HG02981 (cell line): Measurements from ENCODE around the gene KIF24.
"Not testable (repeated sequence)": the region's sequence is repeated elsewhere in the genome, so short reads cannot be mapped to it uniquely, and the experiment has no call there.

Experiments
- ATAC-seq: cut with Tn5 transposase; IDR thresholded peaks from one replicate; pipeline ENCODE4 v1.9.1; 2021; ENCODE audit warnings: mild to moderate bottlenecking, moderate library complexity; ENCODE audit not compliant: unreplicated experiment

The KIF24 gene, protein sequence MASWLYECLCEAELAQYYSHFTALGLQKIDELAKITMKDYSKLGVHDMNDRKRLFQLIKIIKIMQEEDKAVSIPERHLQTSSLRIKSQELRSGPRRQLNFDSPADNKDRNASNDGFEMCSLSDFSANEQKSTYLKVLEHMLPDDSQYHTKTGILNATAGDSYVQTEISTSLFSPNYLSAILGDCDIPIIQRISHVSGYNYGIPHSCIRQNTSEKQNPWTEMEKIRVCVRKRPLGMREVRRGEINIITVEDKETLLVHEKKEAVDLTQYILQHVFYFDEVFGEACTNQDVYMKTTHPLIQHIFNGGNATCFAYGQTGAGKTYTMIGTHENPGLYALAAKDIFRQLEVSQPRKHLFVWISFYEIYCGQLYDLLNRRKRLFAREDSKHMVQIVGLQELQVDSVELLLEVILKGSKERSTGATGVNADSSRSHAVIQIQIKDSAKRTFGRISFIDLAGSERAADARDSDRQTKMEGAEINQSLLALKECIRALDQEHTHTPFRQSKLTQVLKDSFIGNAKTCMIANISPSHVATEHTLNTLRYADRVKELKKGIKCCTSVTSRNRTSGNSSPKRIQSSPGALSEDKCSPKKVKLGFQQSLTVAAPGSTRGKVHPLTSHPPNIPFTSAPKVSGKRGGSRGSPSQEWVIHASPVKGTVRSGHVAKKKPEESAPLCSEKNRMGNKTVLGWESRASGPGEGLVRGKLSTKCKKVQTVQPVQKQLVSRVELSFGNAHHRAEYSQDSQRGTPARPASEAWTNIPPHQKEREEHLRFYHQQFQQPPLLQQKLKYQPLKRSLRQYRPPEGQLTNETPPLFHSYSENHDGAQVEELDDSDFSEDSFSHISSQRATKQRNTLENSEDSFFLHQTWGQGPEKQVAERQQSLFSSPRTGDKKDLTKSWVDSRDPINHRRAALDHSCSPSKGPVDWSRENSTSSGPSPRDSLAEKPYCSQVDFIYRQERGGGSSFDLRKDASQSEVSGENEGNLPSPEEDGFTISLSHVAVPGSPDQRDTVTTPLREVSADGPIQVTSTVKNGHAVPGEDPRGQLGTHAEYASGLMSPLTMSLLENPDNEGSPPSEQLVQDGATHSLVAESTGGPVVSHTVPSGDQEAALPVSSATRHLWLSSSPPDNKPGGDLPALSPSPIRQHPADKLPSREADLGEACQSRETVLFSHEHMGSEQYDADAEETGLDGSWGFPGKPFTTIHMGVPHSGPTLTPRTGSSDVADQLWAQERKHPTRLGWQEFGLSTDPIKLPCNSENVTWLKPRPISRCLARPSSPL (N-terminal part only)

DNA sequence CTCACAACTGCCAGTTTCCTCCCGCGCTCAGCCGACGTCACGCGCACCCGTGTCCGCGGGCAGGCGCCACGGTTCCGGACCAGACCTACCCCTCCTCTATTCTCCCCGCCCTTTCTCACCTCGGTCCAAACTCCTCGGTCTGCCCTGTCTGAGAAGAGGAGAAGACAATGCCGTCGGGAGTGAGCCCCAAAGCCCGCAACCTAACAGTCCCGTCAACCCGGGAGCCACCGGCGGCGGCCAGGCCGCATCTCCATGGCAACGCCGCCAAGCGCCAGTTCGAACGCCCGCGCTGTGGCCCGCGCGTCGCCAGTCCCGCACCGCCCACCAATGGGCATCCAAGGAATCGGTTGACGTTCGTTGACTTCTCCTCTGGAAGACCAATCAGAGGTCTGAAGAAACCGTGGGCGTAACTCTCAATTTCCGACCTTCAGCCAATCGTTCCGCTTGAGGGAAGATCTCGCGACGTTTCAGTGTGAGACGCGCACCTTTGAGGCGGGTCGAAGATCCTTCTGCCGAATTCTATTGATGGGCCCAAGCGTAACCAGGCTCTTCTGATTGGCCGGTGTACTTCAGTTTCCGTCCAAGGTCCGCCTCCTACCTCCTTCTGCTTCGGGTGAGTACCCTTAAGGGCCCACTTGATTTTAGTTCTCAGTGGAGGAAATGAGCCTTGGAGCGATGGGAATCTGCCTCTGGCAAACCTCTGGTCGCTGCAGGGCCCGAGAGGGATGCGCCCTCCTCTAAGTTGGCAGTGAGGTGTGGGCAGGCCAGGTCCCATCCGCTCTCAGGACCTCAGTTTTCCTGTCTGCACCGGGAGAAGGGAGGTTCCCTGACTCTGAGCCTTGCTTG lies at the start of gene KIF24, which contains the start of gene NUDT2:
Gene KIF24, minus strand, starts transcription at position 282 of the 846 bp plus-strand sequence. CDS start 17,922 bp downstream, outside the sequence.
Gene NUDT2, plus strand, starts transcription at position 583 of the 846 bp plus-strand sequence. CDS start 9,471 bp downstream, outside the sequence.
- ATAC-seq = peak; percentile 95

DNA sequence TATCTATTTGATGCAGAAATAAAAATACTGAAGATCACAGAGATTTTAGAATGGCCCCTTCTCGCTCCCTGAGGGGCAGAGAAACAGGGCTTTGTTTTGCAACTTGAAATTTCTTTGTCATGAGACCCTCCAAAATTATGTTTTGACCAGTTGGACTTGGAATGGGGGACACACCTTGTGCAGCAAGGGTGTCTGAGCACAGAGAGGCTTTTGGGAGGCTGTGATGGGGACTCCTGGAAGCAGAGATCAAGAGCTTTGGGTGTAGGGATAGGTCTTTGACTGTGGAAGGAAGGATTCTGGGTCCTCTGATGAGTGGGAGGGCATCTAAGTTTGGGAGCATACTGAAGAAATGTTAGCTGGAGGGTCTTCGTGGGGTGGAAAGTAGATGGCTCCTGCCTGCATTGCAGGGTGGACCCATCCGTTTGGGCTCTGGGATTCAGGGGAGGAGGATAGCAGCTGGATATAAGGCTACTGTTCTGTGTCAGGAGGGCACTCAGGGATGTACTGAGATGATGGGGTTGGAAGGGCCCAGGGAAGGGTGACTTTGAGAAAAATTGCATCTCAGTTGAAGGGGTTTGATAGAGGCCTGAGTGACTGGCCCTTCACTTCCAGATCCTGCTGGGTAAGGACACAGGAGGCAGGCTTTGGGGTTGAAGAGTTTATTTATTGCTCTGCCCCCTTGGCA lies 49.5 kb upstream of the KIF24 start:
- no peak for ATAC-seq

DNA sequence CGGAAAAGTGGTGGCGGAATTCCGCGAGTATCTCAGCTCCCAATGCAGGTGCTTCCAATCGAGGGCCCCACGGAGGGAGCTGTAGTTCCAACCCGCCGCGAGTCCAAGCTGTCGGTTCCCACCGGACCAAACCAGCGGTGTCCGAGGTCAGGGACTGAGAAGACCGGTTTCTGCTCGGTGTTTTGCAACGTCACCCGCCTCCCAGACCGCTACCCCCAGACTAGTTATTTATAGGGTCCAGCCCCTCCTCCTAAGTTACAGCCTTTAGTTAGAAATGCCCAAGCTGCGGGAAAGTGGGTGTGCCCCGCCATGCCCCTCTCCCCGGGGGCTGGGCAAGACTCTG lies 48.3 kb upstream of the KIF24 start:
- no peak for ATAC-seq

DNA sequence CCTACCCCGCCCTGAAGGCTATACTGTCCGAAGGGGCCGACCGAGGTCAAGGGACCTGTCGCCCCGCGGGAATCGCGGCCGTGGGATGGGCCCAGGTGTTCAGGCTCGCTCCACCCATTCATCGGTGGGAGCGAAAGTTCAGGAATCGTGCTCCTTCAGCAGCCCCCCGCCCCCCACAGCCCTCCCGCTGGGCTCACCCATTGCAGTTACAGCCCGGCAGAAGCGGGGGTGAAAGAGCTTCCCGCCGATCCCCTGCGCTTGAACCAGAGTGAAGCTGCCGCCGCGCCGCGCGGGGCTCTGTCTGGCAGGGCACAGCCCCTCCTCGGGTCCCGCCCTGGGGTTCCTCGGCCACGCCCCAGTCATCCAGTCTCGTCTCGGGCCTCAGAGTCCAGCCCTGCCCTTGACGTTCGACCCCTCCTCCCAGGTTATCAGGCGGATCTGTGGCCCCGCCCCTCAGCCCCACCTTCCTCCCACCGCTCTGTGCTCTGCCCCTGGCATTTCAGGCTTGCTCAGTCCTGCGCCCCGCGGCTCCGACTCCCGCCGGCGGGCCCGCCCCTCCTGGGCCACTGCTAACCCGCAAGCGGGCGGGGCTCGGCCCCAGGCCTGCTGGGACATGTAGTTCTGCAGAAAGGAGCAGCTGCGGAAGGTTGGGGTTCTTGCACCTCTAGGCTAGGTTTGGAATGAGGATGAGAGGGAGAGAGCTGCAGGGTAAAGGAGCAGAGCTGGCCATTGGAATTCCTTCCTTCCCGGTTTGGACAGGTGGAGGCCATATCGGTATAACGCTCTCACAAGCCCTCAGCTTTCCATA lies 47.7 kb upstream of the KIF24 start, which contains the start of gene MYORG:
Gene MYORG, minus strand, starts transcription at position 303 of the 808 bp plus-strand sequence. CDS start 3,955 bp downstream, outside the sequence.
- peak; percentile 74 for ATAC-seq

DNA sequence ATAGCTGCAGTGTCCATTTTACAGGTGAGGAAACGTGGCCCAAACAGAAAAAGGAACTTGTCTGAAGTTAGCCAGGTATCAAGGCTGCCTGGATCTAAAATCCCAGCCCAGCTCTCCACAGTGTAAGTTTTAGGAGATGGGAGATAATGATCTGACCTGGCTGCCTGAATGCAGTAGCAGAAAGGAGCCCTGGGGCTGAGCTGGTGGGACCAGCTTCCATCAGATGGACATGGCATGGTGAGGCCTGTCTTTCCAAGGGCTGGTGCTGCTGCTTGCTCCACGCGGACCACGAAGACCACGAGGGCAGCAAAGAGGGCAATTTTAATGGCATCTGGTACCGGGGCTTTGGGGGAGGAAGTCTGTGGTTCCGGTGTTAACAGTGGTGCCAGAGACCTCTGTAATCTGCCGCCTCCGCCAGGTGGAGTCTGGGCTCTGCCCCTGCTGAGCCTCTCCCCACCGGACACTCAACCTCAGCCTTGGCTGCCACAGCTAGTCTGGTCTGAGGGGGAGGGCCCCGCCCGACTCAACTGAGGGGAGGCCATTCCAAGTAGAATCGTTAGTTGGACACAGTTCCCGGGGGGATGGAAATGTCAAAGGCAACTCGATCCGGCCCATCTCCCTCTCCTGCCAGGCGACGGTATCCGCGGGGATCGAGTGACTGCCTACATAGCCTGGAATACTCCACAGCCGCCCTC lies 47.0 kb upstream of the KIF24 start:
- no peak for ATAC-seq

DNA sequence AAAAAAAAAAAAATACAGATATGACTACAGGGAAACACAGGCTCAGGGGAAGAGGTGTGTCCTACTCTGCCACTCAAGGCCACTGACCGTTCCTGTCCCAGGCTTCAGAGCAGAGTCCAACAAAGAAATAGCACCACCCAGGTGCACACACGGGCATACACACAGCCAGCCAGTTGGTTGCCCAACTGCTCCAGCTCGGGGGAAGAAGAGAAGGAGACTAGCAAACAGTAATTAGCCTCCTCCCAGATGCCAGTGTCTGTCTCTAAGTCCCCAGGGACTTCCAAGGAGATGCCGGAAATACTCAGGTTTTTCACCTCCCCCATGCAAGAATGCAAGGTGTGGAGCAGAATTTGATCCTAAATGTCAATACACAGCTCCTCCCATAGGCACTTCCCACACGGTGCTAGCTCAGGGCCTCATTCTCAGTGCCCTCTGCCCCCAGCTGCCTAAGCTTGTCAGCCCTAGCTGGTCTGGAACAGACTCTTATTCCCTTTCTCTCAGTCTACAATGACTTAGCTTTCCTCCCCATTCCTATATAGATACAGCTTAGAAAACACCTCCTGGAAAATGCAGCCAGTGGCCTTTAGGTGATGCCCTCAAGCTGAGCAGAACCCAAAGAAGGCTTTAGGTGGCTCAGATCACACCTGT lies 46.0 kb upstream of the KIF24 start:
- no peak for ATAC-seq

DNA sequence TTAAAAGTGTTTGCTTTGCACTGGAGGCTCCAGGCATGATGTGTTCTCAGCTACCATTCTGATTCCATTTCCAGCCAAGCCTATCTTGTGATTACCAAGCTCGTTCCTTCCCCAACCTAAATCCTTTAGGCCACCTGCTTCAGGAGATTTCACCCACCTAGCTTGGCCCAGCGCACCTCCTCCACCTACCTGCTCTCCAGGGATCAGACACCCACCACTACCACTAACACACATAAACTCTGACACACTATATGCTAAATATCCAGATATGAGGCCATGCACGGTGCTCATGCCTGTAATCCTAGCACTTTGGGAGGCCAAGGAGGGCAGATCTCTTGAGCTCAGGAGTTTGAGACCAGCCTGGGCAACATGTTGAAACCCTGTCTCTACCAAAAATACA lies 45.3 kb upstream of the KIF24 start:
- ATAC-seq = no peak

DNA sequence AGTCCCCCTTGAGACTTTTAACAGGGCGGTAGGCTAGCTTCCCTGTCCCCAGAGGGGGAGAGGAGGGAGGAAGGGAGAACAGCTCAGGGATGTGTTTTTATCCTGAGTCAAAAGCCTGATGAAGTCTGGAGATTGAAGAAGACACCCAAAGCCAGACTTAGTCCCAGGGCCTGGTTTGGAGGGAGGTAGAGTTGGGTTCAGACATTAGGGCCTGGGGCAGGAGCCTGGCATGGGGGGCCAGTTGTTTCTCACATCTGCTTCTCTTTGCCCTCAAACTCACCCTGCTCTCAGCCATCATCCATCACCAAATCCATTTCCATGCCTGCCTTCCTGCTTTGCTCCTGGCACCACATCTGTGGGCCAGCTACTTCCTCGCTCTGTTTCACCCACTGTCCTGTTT lies 44.7 kb upstream of the KIF24 start:
- no peak for ATAC-seq

DNA sequence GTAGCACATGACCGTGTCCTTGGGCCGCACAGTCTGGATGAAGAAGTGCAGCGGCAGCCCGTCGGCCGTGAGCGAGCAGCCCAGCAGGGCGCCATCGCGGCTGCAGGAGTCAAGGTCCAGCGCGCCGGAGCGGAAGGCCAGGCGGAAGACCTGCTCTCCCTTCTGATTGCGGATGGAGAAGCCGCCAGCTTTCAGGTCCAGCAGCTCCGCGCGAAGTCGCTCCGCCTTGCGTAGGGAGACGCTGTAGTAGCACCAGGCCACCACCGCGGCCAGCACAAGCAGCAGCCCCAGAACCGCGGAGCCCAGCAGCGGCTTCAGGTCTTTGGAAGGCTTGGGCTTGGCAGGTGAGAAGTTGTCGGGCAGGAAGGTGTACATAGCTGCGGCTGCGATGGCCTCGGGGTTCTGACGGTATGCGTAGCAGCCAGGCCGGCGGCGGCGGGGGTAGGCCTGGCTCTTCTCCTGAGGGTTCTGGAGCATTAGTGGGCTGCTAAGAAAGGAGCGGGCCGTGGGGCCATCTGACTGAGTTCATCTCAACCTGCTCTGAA lies 43.5 kb upstream of the KIF24 start:
- ATAC-seq = no peak

DNA sequence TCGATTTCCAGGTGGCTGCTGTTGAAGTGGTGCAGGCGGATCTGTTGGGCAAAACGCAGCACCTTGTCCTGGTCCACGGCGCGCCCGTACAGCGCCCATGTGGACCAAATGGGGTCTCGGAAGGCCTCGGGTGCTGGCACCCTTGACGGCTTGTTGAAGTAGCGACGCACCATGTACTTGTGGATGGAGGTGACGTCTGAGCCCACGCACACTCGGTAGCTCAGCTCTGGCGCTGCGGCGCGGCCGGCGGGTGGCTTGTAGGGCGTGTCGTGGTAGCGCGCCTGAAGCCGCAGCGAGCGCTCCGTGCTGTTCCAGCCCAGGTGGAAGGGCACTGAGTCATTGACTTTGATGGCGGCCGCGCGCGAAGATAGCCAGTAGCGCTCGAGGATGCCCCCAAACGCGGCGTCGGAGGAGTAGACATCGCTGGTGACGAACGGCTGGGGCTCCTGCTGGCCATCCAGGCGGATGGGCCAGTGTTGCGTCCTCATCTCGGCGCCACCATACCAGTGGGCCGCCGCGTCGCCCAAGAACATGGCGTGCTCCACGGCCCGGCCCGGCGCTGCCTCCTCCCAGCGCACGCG lies 42.9 kb upstream of the KIF24 start:
- no peak for ATAC-seq

DNA sequence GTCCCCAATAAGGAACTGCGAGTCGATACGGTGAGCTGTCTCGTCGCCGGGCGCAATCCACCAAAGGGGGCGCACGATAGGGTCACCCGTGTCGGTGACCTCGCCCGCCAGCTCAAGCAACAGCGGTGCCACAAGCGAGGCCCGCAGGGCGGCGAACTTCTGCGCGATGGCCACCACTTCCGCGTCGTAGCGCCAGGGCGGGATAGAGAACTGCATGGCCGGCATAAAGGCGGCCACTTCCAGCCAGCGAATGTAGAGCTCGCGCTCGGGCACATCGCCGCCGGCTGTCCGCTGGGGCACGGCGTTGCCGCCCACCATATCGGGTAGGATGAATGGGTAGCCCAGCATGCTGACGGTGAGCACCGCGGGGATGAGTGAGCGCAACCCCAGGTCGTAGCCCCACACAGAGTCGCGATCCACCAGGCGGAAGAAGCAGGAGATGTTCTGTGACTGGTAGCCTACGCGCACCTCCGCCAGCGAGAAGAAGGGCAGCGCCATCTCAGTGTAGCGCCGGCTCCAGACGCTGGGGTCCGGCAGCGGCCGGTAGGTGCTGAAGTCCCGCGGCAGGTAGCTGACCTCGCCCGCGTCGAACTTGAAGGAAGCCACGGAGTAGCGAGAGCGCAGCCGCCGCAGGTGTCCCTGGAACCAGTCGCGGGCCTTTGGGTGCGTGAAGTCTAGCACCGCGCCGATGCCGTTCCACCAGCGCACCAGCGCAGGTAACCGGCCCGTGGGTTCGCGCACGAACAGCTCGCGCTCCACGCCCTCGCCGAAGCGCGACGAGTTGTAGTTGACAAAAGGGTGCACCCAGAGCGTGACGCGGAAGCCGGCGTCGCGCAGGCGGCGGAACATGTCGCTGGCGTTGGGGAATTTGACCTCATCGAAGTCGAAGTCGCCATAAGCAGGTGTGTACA lies 42.2 kb upstream of the KIF24 start:
- no peak for ATAC-seq

DNA sequence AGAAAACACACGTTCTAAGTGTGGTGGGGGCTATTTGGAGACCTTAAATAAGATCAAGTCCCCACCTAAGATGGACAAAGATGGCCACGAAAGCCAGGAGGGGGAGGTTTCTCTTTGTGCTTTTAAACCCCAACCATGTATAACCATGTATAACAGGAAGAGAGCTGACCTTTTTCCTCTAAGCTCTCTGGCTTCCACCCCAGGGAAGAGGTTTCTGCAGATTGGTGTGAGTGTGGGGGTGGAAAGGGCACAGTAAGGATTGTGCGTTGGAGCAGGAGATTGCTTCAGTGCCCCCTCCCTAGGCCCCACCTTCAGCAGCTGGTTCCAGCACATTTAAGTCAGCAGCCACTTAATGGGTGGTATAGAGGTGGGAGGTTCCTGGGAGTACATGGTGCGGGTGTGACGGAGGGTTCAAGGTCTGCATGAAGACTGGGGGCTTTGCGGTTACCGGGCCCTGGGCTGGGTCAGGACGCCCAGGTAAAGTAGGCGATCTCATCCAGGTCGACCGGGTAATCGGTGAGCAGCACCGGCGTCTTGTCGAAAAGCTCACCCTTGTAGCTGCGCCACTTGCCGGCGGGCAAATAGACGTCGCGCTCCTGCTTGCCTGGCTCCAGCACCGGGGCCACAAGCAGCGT lies 41.4 kb upstream of the KIF24 start:
- ATAC-seq = no peak

DNA sequence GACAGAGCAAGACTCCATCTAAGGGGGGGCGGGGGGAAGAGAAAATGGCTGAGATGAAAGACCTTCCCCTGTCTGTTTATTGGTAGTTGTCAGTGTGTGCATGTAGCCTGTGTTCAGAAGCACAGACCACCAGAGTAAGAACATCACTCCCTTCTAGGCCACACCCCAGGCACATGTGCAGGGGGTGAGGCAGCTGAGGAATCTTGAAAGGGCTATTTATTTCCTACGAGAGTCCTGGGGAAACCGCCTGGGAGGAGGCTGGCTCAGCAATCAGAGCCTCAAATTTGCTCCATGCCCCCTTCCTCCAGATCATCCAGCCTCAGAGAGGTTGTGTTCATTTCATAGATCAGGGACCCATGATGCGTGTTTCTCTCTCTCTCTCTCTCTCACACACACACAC lies 40.6 kb upstream of the KIF24 start:
- ATAC-seq = no peak

DNA sequence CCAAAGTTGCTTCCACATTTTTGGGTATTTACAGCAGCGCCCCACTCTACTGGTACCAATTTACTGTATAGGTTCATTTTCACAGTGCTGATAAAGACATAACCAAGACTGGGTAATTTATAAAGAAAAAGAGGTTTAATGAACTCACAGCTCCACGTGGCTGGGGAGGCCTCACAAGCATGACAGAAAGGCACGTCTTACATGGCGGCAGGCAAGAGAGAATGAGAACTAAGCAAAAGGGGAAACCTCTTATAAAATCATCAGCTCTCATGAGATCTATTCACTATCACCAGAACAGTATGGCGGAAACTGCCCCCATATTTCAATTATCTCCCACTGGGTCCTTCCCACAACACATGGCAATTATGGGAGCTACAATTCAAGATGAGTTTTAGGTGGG lies 39.7 kb upstream of the KIF24 start:
- ATAC-seq = not testable (repeated sequence)

DNA sequence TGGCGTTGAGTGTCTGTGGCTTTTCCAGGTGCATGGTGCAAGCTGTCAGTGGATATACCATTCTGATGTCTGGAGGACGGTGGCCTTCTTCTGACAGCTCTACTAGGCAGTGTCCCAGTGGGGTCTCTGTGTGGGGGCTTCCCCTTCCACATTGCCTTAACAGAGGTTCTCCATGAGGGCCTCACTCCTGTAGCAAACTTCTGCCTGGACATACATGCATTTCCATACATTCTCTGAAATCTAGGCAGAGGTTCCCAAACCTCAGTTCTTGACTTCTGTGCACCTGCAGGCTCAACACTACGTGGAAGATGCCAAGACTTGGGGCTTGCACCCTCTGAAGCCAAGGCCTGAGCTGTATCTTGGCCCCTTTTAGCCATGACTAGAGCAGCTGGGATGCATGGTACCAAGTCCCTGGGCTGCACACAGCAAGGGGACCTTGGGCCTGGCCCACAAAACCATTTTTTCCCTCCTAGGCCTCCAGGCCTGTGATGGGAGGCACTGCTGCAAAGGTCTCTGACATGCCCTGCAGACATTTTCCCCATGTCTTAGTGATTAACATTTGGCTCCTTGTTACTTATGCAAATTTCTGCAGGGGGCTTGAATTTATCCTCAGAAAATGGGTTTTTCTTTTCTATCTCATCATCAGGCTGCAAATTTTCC lies 38.8 kb upstream of the KIF24 start:
- ATAC-seq = not testable (repeated sequence)
